GM18520 (cell line): ENCODE data around the gene CNTN5.

Source experiments
- ATAC-seq: cut with Tn5 transposase; IDR thresholded peaks from one replicate; pipeline ENCODE4 v1.9.1; 2021; ENCODE audit not compliant: unreplicated experiment

CNTN5 gene

DNA sequence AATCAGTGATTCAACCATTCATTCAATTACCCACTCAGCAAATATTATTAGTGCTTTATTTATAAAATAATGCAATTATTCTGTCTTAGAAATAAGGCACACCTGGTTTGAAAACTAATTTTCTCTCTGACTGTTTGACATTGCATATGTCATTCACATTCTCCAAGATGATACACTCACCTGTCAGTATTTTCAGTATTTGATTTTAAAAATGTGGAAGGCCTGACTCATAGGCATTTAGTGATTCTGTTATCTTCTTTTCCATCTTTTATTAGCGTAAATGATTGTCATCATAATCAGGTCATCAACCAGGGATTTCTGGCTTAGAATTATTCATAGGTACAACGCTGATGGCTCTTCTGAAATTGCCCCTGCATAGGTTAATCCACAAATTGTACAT, 480.9 kb downstream of the CNTN5 start:
- ATAC-seq: no peak

DNA sequence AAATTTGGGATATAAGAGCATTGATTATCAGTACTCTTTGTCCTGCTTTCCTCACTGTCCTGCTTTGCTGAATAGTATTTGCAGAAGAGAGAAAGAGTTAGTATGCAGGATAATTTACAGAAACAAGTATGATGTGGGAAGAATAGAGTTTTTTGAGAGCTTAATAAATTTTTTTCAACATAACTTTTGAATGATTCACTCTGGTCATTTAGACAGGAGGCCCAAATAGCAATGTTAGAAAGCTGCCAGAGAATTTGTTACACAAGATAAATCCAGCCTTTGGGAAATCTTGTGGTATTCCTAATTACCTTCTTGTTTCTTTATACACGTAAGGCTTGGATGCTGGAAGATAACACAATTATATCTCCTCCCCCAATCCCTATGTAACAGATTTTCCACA, 484.6 kb downstream of the CNTN5 start:
- no peak for ATAC-seq

DNA sequence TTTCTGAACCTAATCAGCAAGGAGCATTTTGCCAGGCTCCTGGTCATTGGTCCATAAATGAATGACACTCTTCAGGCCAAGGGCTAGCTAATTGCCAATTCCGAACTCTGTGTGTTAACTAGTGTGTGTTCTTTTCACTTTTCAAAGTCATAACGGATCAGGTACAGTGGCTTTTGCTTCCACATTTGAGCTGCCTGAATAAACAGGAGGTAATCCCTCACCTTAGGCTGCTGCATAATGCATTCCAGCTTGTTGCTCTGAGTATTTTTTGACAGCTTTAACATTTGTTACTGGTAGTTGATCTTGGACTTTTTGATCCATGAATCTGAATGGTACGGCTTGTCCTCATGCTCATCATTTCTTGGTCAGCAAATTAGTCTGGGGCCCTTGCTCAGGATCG, 485.1 kb downstream of the CNTN5 start:
- ATAC-seq: no peak

DNA sequence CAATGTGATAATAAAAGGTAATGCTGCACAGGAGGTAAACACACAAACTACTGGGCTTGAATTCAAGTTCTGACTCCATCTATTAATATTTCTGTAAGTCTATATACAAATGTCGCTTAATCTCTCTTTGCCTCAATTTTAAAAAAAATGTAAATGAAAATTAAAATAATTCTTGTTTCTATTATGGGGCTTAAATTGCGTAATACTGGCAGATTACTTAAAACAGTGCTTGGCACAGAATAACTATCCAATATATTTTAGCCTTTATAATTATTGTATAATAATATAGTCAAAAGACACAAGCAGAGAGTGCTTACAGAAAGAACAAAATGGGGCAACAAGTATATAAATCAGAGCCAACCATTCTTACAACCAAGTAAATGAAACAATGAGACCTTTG, 489.1 kb downstream of the CNTN5 start:
- no peak for ATAC-seq

DNA sequence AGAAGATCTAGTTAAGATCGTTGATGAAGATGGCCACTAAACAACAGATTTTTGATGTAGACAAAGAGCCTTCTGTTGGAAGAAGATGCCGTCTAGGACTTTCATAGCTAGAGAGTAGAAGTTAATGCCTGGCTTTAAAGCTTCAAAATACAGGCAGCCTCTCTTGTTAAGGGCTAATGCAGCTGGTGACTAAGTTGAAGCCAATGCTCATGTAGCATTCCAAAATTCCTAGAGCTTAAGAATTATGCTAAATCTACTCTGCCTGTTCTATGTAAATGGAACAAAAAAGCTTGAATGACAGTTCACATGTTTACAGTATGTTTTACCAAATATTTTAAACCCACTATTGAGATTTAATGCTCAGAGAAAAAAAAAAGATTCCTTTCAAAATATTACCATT, 492.6 kb downstream of the CNTN5 start:
- no peak for ATAC-seq

DNA sequence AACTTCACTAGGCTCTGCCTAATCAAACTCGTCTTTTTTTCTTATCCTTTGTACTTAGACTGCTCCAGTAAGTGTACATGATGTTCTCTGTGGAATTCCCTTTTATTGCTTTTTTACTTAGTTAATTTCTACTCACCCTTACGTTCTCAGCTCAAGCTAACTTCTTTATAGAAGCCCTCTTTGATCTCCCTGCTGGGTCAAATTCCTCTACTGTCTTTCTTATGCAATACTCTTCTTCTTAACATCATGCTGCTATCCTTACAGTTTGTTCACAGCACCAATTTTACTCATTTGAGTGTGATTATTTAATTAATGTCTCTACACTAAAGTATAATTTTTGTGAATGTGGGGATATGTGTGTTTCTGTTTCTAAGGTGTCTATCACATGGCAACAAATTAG, 498.3 kb downstream of the CNTN5 start:
- no peak for ATAC-seq

DNA sequence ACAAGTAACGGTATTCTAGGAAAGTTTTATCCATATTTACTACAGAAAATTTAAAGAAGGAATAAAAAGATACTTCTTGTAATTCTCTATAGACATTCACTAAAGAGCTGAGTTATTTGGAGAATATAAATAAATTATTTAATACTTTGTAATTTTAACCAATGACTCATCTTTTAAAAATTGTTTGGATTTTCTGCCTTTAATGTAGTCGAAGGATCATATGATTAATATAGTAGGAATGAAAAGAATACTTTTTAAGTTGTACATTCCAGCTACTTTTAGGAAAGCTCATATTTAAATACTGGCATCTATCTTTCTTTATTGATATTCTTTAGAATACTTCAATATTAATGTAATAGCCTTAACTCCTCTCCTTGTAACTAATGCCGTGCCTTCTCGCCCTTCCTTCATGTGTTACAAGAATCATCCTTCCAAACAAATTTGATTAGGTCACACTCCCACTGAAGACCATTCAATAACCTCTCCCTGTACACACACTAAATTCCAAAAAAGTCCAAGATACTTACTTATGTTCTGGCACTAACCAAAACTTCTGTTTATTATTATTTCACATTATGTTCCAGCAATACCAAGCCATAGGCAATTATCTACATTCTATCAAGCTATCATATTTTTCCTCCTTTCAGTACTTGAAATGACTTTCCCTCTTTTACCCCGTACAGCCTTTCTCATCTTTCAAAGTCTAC, 501.9 kb downstream of the CNTN5 start:
- ATAC-seq: no peak

DNA sequence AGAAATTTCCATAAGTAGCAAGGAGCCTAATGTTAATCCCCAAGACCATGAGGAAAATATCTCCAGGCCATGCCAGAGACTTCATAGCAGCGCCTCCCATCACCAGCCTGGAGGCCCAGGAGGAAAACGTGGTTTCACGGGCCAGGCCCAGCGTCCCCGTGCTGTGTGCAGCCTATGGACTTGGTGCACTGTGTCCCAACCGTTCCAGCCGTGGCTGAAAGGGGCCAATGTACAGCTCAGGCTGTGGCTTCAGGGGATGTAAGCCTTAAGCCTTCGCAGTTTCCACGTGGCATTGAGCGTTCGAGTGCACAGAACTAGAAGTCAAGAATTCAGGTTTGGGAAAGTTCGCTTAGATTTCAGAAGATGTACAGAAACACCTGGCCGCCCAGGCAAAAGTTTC, 510.7 kb downstream of the CNTN5 start:
- no peak for ATAC-seq

DNA sequence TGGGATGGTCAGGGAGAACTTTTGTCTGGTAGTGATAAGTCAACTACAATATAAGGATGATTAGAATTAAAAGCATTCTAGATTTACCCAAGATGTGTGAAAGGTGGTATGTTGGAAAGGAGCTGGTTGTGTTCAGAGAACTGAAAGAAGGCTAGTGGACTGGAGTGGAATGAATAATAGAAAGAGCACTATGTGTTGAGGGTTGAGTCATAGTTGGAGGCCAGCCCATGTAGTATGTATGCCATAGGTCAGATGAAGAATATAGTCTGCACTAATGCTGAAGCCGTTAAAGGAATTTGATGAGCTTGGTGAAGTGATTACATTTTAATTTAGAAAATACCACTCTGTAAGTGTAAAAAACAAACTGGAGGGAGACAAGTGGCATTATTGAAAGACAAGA, 514.1 kb downstream of the CNTN5 start:
- ATAC-seq: peak; percentile 71

DNA sequence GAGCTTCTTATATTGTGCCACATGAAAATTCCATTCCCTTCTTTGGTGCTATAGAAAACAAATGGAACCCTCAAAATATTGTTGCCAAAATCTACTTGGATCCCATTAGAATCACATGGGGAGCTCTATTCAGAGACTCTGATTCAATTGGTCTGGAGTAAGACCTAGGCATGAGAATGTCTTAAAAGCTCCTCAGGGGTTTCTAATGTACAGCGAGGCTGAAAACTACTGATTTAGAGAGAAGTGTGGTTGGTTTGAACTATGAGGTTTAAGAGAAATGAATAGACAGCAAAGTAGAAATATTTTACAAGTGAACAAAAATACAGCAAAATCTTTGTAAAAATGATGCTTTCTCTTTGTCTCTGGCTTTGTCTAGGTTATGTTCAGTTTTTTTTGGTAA, 514.7 kb downstream of the CNTN5 start:
- ATAC-seq: peak; percentile 52

DNA sequence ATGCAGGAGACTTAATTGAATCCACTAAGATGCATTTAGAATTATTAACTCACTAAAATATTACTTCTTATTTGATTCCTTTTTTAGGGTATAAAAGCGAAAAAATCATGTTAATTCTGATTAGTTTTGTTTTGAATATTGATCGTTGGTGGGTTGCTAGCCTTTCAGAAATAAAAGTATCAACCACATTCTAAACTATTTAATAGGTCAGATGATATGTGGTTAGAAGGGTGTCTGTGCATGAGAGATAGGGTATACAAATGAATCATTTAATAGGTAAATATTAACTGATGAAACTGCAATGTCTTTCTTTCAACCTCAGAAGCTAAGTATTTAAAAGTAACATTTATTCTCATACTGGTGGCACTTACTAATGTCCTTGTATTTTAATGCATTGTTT, 515.1 kb downstream of the CNTN5 start:
- no peak for ATAC-seq

DNA sequence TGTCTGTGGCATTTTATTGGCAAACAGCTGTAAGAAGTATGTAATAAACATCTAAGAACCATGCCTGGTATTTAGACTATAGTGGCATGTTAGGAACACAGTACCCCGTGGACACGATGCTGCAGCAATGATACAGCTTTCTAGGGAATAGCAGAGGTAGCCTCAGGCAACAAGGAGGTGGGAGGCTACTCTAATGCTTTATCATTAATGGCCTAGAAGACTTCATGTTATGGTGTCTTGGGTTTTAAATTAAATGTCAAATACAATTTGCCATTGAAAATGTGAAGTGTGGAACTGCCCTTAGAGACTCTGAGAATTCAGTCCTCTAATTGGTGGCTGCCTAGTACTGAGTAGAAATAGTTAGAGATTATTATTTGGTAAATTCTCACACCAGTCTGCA, 516.9 kb downstream of the CNTN5 start:
- ATAC-seq: no peak

DNA sequence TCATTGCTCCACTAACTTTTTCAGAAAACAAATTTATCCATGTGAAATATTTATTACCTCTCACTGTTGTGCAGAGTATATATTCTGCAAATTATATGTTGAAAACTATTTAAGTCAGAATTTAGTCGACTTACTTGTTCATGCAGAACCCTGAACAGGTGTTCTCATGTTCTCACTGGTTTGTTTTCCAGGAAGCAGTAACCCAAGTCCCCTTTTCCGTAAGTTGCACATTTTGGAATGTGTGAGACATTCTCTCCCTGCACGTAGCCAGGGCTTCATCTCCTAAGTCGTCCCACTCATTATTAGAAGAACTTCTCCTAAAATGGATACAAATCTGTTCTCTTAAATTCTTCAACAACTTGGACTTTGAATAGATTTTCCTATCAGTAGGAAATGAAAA, 524.9 kb downstream of the CNTN5 start:
- ATAC-seq: no peak

DNA sequence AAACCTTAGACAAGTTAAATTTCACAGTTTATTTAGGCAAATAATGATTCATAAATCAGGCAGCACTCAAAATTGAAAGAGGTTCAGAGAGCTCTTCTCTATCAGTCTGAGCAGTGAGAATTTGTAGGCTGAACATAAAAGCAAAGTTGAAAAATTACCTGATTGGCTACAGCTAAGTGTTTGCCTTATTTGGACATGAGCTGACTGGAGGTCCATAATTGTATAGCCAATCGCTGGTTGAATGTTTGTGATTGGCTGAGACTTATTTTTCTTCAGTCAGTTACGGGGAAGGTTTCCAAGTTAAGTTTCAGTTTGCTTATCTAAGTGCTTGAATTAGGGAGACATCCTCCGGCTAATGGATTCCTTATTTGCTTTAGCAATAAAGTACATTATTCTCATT, 527.5 kb downstream of the CNTN5 start:
- ATAC-seq: no peak

DNA sequence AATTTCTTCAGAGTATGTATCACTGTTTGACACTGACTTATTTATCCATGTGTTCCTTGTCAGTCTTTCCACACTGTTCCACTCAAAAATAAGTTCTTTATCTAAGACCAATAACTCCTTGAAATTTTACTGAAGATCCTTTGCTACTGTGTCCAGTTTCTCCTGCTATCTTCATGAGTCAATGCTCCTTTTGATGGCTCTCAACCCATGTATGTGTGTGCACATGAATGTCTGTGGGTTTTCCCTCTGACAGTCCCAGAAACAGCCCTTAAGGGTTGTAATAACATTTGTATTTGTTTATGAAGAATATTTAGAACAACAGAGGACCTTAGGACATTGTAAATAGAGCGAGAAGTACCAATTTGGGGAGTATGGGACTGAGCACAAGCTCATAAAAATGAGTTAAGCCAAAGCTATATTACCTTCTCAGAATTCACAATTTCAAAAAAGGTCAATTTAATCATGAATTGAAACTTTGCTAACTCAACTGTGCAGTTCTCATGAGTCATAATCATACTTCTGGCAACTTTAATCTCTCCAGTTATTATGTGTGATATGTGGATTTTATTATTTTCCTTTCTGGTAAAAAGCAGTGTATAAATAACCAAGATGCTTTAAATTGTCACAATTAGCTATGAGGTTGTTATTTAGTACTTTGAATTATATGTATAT, 533.6 kb downstream of the CNTN5 start:
- no peak for ATAC-seq

DNA sequence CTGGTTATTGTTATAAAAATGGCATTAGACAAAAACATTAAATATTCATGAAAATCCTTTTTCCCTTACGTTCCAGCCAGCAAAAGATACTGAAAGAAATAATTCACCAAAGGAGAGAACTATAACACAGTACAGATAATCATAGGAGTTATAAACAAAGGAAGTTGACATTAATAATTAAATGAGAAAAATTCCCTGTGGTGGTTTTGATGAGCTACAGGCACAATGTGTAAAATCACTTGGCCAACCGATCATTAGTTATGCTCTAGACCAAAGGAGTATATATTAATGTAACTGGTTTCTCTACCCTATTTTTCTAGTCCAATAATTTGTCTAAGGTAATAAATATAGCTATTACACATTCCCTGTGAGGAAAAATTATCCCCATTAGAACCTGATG, 534.7 kb downstream of the CNTN5 start:
- ATAC-seq: no peak

DNA sequence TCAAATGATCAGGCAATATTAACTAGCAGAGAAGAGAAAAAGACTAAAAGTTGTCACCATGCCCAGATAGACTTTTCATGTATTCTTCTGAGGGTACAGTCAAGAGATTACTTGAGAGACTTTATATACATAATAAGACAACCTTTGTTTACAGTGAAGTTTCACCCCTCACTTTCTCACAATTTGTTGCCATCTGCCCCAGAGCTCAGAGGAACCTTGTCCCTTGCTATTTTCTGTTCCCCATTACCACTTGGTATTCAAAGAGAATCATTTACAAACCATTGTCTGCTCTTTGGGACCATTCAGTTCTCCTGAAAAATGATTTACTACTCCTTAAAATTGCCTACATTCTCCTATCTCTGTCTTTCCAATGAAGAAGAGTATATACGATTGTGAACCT, 544.6 kb downstream of the CNTN5 start:
- ATAC-seq: no peak

DNA sequence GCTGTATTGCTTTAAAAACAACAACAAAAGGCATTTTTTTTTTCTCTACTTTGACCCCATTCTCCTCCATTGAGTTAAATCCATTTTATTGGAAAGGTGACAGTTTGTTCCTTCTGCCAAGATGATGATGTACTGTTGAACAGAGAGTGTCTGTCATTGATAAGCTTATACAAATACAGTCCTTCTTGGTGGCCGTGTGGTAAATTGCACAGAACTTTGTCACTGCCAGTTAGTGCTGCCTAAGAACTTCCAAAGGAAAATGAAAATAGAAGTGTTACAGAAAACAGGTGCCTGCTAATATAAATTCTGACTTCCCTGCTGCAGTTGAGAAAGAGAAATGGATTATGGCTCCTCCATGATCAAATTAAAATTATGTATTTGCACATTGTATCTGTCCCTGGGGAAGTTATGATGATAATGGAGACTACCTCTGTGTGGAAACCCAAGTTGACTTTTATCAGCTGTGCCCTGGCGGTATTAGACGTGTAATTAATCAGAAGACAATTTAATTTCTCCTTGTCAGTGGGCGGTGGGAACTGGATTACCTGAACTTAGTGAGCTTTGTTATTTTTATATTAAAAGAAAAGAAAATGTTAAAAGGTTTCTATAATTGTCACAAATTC, 546.7 kb downstream of the CNTN5 start:
- no peak for ATAC-seq

DNA sequence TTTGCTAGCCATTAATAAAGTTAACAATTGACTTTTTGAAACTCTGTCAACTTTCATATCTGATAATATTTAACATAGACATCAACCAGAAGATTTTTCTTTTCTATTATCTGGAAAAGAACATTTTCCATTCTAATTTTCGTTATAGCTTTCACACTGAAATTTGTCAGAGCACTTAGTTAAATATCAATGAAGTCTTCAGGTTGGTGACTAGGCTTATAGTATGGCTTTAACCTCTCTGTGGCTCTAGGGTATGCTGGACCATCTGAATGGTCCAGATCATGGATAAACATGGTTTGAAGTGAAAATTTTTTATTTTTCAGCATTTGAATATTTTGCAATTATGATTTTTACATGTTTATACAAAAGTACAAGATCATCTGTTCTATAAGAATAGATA, 548.1 kb downstream of the CNTN5 start:
- ATAC-seq: no peak

DNA sequence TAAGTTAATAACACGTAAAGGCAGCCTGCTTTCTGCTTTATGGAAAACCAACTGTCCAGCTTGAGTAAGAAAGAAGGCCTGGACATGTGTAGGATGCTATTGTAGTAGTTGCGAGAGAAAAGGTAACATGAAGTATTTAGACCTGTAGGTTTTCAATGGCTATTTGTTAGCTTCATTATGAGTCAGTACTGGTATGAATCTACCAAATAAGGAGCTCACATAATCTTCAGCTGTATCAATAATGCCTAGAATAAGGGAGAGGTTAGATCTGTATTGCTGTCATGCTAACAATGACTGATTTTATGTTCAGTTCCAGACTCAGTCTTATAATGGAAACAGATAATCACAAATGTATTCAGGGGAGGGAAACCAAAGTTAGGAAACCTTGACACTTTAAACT, 550.3 kb downstream of the CNTN5 start:
- ATAC-seq: peak; percentile 70

DNA sequence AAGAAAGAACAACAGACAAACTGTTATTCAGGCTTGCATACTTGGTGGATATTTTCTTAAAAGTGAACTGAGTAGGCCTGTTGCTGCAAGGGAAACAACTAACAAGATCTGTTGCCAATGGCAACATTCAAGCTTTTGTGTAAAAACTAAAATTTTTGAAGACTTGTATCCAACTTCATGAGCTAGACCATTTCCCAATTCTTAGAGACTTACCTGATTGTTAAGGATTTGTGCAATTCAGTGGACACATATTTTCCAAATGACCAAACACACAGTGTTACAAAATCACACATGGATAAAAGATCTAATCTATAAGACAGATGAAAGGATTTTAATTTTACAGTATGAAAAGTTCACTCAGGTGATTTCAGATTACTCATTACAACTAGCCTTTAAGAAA, 564.1 kb downstream of the CNTN5 start:
- no peak for ATAC-seq

DNA sequence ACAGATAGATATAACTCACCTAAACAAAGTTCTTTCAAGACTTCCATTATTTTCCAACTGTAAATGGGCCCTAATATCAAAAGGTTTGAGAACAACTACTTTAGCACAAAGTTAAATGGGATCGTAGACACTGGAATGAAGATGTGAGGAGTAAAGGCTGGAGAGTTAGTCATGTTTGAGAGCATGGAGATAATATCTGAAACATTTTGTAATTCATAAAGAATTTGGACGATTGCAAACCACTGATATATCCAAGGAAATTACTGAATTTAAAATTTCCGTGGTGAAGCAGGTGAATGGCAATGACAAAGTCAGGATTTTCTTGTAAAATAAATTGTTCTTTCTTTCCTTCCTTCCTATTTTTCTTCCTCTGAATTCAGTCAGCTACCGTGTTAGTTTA, 564.9 kb downstream of the CNTN5 start:
- ATAC-seq: no peak

DNA sequence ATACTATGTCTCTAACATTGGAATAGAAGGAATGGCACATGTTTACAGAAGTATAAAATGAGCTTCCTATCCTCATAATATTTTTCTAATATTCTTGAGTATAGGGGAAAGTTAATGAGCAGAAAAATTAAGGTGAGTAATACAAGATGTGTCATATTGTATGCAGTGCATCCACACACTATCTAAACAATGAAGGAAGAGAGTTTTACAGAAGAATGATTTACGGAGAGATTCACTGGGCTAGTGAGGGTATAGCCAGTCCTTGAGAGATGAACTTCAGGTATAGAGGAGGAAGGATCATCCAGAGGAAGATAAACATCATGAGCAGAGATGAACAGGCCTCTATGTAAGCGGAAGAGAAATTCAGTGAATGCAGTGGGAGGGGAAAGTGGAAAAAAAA, 569.0 kb downstream of the CNTN5 start:
- no peak for ATAC-seq
